ENCODE measurements around the gene NEU3.
"Not testable (repeated sequence)": the region's sequence is repeated elsewhere in the genome, so short reads cannot be mapped to it uniquely, and the experiment has no call there.

Gene NEU3

GRCh38 chr11:74981888-74982287 is 6.8 kb upstream of the NEU3 start:
- no peak overlapping the region for H3K4me3 ChIP-seq (ENCODE audit: low read depth, low read length)
- DNase-seq (ENCODE audit: low read depth): no peak
- no peak for TF ChIP-seq CTCF (IDR thresholded peaks at IDR 0.05; ENCODE audit: control insufficient read depth, extremely low read depth, insufficient read depth)

GRCh38 chr11:74984070-74984469 is 4.7 kb upstream of the NEU3 start:
- no peak overlapping the region for H3K4me3 ChIP-seq (ENCODE audit: low read depth, low read length)
- no peak for TF ChIP-seq CTCF (IDR thresholded peaks at IDR 0.05; ENCODE audit: control insufficient read depth, extremely low read depth, insufficient read depth)
- peak; percentile 81 for DNase-seq (ENCODE audit: low read depth)

GRCh38 chr11:74984730-74985129 is 4.0 kb upstream of the NEU3 start:
- no peak for TF ChIP-seq CTCF (IDR thresholded peaks at IDR 0.05; ENCODE audit: control insufficient read depth, extremely low read depth, insufficient read depth)
- no peak for DNase-seq (ENCODE audit: low read depth)
- no peak overlapping the region for H3K4me3 ChIP-seq (ENCODE audit: low read depth, low read length)

GRCh38 chr11:74989260-74989638 is 516 bp downstream of the NEU3 start:
- H3K4me3 ChIP-seq (ENCODE audit: low read depth, low read length): peak overlapping the region; percentile 81
- no peak for TF ChIP-seq CTCF (IDR thresholded peaks at IDR 0.05; ENCODE audit: control insufficient read depth, extremely low read depth, insufficient read depth)
- DNase-seq (ENCODE audit: low read depth): no peak

- DNase-seq (ENCODE audit: low read depth); H3K4me3 ChIP-seq (ENCODE audit: low read depth, low read length): not testable (repeated sequence)
Measured at GRCh38 chr11:74990150-74990549, 1.4 kb downstream of the NEU3 start.

GRCh38 chr11:74990941-74991340 is 2.2 kb downstream of the NEU3 start:
- no peak for DNase-seq (ENCODE audit: low read depth)
- no peak for TF ChIP-seq CTCF (IDR thresholded peaks at IDR 0.05; ENCODE audit: control insufficient read depth, extremely low read depth, insufficient read depth)
- no peak overlapping the region for H3K4me3 ChIP-seq (ENCODE audit: low read depth, low read length)

GRCh38 chr11:74992852-74993251 is 4.1 kb downstream of the NEU3 start:
- H3K4me3 ChIP-seq (ENCODE audit: low read depth, low read length): no peak overlapping the region
- no peak for DNase-seq (ENCODE audit: low read depth)
- no peak for TF ChIP-seq CTCF (IDR thresholded peaks at IDR 0.05; ENCODE audit: control insufficient read depth, extremely low read depth, insufficient read depth)

GRCh38 chr11:75000975-75001354 is 12.2 kb downstream of the NEU3 start:
- no peak overlapping the region for H3K4me3 ChIP-seq (ENCODE audit: low read depth, low read length)
- no peak for DNase-seq (ENCODE audit: low read depth)
- TF ChIP-seq CTCF (IDR thresholded peaks at IDR 0.05; ENCODE audit: control insufficient read depth, extremely low read depth, insufficient read depth): no peak
